Smooth muscle cell (in vitro differentiated cells): ENCODE results near the gene IFT88. TPM values are rescaled to one million over a fixed set of nuclear protein-coding genes. Genes with fewer than 3 reads are reported as not detected.
"Not testable (repeated sequence)": the region's sequence is repeated elsewhere in the genome, so short reads cannot be mapped to it uniquely, and the experiment has no call there.

ENCODE experiments used
- DNase-seq: peaks from one replicate; lab custom pipeline; 2025; ENCODE audit not compliant: unreplicated experiment; lab: John Stamatoyannopoulos, UW
- H2AFZ ChIP-seq: fragments of 200-600 bp; sonication (generic); 2 replicates; pipeline ENCODE4 v1.6.0; 2016; ENCODE audit warnings: antibody characterized with exemption, low read depth, mild to moderate bottlenecking
- H3F3A ChIP-seq: fragments of 200-600 bp; sonication (generic); 2 replicates; pipeline ENCODE4 v1.6.0; 2017; ENCODE audit warnings: antibody characterized with exemption, low read depth
- H3K27ac ChIP-seq: fragments of 200-600 bp; sonication (generic); 2 replicates; pipeline ENCODE4 v1.5.1; 2016; ENCODE audit warnings: low read depth, mild to moderate bottlenecking
- H3K27me3 ChIP-seq: fragments of 200-600 bp; sonication (generic); 2 replicates; pipeline ENCODE4 v1.6.1; 2016; ENCODE audit warnings: low read depth, mild to moderate bottlenecking
- H3K36me3 ChIP-seq: fragments of 200-600 bp; sonication (generic); 2 replicates; pipeline ENCODE4 v1.5.1; 2016; ENCODE audit warnings: low read depth
- H3K4me1 ChIP-seq: fragments of 200-600 bp; sonication (generic); 2 replicates; pipeline ENCODE4 v1.5.1; 2016; ENCODE audit warnings: low read depth
- H3K4me2 ChIP-seq: fragments of 200-600 bp; sonication (generic); 2 replicates; pipeline ENCODE4 v1.6.0; 2016; ENCODE audit warnings: mild to moderate bottlenecking
- H3K4me3 ChIP-seq: fragments of 200-600 bp; sonication (generic); 2 replicates; pipeline ENCODE4 v1.5.1; 2016; ENCODE audit warnings: mild to moderate bottlenecking
- H3K79me2 ChIP-seq: fragments of 200-600 bp; sonication (generic); 2 replicates; pipeline ENCODE4 v1.6.0; 2016; ENCODE audit warnings: low read depth, mild to moderate bottlenecking
- H3K9ac ChIP-seq: fragments of 200-600 bp; sonication (generic); 2 replicates; pipeline ENCODE4 v1.6.0; 2016; ENCODE audit warnings: low read depth
- H3K9me3 ChIP-seq: fragments of 200-600 bp; sonication (generic); replicated peaks from 2 replicates; pipeline ENCODE4 v1.5.1; 2016; ENCODE audit warnings: low read depth
- H4K20me1 ChIP-seq: fragments of 200-600 bp; sonication (generic); 2 replicates; pipeline ENCODE4 v1.6.0; 2016; ENCODE audit warnings: low read depth
- CTCF ChIP-seq: fragments of 200-600 bp; sonication (generic); IDR thresholded peaks from 2 replicates; pipeline ENCODE4 v1.5.1; 2017; ENCODE audit warnings: borderline replicate concordance, mild to moderate bottlenecking, antibody characterized with exemption; ENCODE audit not compliant: insufficient read depth, poor library complexity, severe bottlenecking
- WGBS: methylation state at CpG from one replicate; pipeline ENCODE4 v1.1.7; 2016; ENCODE audit warnings: low lambda C conversion rate; 5-methylcytosine and 5-hydroxymethylcytosine counted together
- polyA plus RNA-seq: library from polyadenylated mRNA; unstranded; fragments of >200 nt; fragmentation: Nextera tagmentation; extraction: Ambion mirVana; gene quantifications from 2 replicates; pipeline ENCODE4 v1.2.1, GENCODE V29; 2016
- total RNA-seq: library from RNA; depleted of rRNA; stranded (reverse); fragments of >200 nt; gene quantifications from 2 replicates; pipeline ENCODE4 v1.2.3, GENCODE V29; 2014

The IFT88 gene
- total and polyA plus RNA-seq, 2 experiments from 2014 or later = 9.0 to 13.4 TPM

- Histone ChIP-seq H3K9ac (no peak overlapping the region), H3K27ac (no peak overlapping the region), H3K79me2 (no peaks in the 10 kb centered on the region), H3K9me3 (no peaks in the 10 kb centered on the region), H3K36me3 (no peaks in the 10 kb centered on the region), H3K4me1 (peaks cover 15% of the 10 kb centered on the region), H3K4me3 (no peak overlapping the region), H3F3A (no peaks in the 10 kb centered on the region), H3K27me3 (no peaks in the 10 kb centered on the region), H3K4me2 (no peak overlapping the region), H2AFZ (no peak overlapping the region), H4K20me1 (no peaks in the 10 kb centered on the region)
- no peak for DNase-seq
- WGBS = 76% methylated on average over 3 of the region's 3 CpGs
- TF ChIP-seq CTCF = no peak
These were observed 112.9 kb downstream of the IFT88 start for GRCh38 chr13:20679879-20680278.

- Histone ChIP-seq H3K9me3 (no peaks in the 10 kb centered on the region), H3K4me1 (peaks cover 15% of the 10 kb centered on the region), H3F3A (no peaks in the 10 kb centered on the region), H3K9ac (no peak overlapping the region), H3K27me3 (no peaks in the 10 kb centered on the region), H3K4me2 (no peak overlapping the region), H3K27ac (no peak overlapping the region), H3K4me3 (no peak overlapping the region), H2AFZ (no peak overlapping the region), H4K20me1 (no peaks in the 10 kb centered on the region), H3K36me3 (no peaks in the 10 kb centered on the region), H3K79me2 (no peaks in the 10 kb centered on the region)
- WGBS = 90% methylated on average over 10 of the region's 10 CpGs
- no peak for DNase-seq
- no peak for TF ChIP-seq CTCF
These were observed 113.6 kb downstream of the IFT88 start for GRCh38 chr13:20680416-20681080.

- not testable (repeated sequence) for H3K27ac ChIP-seq, H3K4me2 ChIP-seq, H4K20me1 ChIP-seq, H3K4me3 ChIP-seq, DNase-seq, H3K9ac ChIP-seq, H2AFZ ChIP-seq, H3K36me3 ChIP-seq, H3K79me2 ChIP-seq, H3K9me3 ChIP-seq, H3K27me3 ChIP-seq, H3F3A ChIP-seq
- WGBS = 61% methylated on average over 5 of the region's 5 CpGs
- peaks cover 15% of the 10 kb centered on the region for H3K4me1 ChIP-seq
These were observed 114.5 kb downstream of the IFT88 start for GRCh38 chr13:20681481-20681880.

- Histone ChIP-seq H3K9me3 (no peaks in the 10 kb centered on the region), H3K4me2 (no peak overlapping the region), H3K4me1 (peaks cover 15% of the 10 kb centered on the region), H3K27me3 (no peaks in the 10 kb centered on the region), H3F3A (no peaks in the 10 kb centered on the region), H3K4me3 (no peak overlapping the region), H2AFZ (no peak overlapping the region), H3K27ac (no peak overlapping the region), H3K36me3 (no peaks in the 10 kb centered on the region), H3K79me2 (no peaks in the 10 kb centered on the region), H4K20me1 (no peaks in the 10 kb centered on the region), H3K9ac (no peak overlapping the region)
- 83% methylated on average over 1 of the region's 1 CpG for WGBS
- TF ChIP-seq CTCF = no peak
- no peak for DNase-seq
These were observed 115.1 kb downstream of the IFT88 start for GRCh38 chr13:20682061-20682460.
